Medulla oblongata (tissue), 1 donor: ENCODE data around the gene SH3RF3.

Experiments used
- DNase-seq: peaks from one replicate; pipeline ENCODE4 v3.0.0-alpha.2; 2015; ENCODE audit errors: extremely low spot score

Gene SH3RF3

DNA sequence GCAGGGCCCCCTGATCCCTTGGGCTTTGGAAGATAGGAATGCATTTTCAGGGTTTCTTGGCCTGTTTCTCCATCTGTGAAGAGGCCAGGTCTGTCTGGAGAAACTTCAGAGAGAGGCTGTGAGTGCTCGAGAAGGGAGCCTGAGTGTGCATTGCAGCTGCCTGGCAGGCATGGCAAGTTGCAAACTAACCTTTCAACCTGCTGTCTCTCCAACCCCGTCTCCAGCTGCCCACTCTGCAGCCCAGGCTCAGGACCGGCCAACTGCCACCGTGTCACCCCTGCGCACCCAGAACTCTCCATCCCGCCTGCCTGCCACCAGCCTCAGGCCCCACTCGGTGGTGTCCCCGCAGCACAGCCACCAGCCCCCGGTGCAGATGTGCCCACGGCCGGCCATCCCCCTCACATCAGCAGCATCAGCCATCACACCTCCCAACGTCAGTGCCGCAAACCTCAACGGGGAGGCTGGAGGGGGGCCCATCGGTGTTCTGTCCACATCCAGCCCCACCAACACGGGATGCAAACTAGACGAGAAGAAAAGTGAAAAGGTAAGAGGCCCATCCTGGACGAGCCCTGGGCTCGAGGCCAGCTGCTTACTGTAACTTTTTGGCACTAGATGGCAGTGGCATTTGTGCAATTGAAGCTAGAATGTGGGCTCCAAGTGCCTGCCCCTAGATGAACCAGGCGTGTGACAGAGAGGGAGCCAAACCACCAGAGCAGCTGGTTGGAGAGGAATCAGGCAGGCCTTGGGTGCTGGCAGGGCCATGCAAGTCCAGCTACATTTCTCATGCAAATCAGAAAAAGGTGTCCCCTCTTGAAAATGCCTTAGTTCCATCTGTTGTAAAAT lies 320.2 kb downstream of the SH3RF3 start:
- DNase-seq, result peak; percentile 64

DNA sequence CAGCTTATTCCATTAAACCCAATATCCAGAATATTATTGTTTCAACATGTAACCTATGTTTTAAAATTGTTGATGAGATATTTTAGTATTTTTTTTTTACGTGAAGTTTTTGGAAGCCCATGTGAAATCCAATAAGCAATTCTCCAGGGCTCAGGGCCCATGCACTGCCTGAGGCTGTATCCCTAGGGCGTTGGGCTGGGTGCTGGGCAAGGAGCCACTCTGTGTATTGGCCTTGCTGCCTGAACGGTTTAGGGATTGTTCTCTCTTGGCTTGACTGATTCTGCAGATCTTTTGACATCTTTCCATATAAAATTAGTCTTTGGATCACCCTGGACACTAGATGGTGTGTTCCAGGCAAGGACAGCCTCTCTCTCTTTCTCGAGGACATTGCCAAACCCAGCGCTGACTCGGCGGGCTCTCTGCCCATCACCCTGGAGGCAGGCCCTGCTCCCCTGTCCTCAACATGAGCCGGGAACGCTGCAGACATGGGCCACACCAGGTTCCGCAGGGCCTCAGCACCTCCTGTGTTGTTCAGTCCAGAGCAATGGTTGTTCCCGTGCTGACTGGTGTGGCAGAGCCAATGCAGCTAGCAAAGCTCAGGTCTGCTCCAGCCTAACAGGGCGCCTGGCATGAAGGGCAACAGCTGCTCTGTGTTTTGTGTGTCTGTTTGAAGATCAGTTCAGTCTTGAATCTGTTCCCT lies 321.7 kb downstream of the SH3RF3 start:
- peak; percentile 37 for DNase-seq

DNA sequence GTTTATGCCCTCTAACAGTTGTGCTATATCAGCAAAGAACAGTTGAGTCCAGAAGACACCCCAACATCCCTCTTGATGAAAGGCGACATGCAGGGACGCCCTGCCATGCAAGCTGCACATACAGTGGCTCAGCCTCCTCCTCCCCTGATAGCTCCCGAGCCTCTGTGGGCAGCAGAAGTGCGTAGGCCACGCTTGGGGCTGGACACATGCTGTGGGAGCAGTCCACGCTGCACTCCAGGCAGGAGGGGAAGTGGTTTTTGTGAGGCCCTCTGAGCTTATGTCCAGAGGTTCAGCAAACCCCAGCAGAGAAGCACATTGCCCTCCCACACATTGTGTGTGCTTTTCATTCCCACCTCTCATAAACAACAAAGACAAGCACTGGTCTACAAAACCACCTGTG lies 322.7 kb downstream of the SH3RF3 start:
- DNase-seq, result peak; percentile 73

GRCh38 chr2:109452318-109453305 lies 323.6 kb downstream of the SH3RF3 start:
- DNase-seq, result no peak

GRCh38 chr2:109453371-109453995 lies 324.5 kb downstream of the SH3RF3 start:
- no peak for DNase-seq

GRCh38 chr2:109454304-109454703 lies 325.3 kb downstream of the SH3RF3 start:
- DNase-seq, result no peak

GRCh38 chr2:109454765-109455394 lies 325.9 kb downstream of the SH3RF3 start:
- DNase-seq, result no peak

DNA sequence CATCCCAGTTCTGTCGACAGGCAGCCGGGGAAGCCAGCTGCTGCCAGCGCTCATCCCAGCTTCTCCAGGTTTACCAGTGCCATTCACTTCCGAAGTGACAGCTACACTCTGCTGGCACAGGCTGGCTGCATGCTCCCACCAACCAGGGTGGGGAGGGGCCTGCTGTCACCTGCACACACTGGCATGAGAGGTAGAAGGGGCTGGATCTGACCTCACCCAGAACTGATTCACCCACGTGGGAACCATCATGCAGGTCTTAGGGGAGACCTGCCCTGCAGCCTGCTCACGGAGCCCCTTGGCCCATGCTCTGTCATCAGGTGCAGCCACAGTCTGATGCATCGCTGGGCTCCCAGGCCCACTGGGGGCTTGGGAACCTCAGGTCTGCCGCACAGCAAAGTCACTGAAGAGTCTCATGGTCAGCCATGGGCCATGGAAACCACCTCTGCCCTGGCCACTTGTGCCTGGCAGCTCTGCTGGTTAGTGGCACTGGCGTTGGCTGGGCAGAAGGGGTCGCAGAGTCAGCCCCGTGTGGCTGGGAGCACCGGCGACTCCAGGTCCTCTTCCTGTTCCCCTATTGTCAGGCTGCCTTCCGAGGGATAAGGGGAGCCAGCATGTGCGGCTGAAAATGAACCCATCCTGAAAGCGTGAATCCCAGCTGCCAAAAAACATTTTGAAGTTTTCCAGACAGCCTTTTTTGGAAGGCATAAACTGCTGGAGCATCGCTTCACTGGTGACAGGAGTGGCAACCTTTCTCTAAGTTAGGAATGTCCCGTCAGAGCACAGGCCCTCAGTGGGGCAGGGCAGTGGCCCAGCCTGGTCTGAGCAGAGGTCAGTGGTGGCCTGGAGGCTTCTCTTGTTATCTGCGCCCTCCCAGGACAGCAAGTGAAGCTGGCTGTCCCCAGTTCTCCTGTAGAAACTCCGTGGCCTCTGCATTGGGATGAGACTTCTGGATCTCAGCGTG lies 327.0 kb downstream of the SH3RF3 start:
- DNase-seq, result no peak

- DNase-seq, result no peak
These were observed 327.8 kb downstream of the SH3RF3 start for GRCh38 chr2:109456776-109457175.

DNA sequence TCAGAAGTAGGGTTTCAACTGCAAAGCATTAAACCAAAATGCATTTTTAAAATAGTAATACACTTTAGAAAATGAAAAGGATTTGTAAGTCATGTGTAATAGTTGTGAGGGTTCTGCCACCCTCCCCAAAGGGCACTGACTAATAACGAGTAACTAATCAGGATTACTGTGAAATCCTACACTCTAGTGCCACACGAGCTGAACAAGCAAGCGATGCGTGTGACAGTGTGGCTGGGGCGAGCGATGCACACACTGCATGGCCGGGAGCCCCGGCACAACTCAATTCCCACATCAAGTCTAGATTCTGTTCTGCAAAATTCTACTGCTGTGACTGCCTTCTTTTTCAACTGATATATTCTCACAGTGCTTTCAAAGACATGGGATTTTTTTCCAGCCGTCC lies 328.4 kb downstream of the SH3RF3 start:
- no peak for DNase-seq

- no peak for DNase-seq
These were observed 328.8 kb downstream of the SH3RF3 start for GRCh38 chr2:109457794-109458193.

DNA sequence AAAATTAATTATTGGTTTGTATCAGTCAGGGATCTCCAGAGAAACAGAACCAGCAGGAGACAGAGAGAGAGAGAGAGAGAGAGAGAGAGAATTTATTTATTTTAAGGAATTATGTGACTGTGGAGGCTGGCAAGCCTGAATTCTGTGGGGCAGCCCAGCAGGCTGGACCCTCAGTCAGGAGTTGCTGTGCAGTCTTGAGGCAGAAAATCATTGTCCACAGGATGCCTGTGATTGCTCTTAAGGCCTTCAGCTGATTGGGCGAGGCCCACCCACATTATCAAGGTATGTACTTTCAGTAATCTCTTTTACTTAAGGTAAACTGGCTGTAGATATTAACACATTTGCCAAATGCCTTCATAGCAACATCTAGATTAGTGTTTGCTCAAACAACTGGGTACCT lies 329.5 kb downstream of the SH3RF3 start:
- DNase-seq, result no peak

- no peak for DNase-seq
These were observed 330.5 kb downstream of the SH3RF3 start for GRCh38 chr2:109459485-109459884.

DNA sequence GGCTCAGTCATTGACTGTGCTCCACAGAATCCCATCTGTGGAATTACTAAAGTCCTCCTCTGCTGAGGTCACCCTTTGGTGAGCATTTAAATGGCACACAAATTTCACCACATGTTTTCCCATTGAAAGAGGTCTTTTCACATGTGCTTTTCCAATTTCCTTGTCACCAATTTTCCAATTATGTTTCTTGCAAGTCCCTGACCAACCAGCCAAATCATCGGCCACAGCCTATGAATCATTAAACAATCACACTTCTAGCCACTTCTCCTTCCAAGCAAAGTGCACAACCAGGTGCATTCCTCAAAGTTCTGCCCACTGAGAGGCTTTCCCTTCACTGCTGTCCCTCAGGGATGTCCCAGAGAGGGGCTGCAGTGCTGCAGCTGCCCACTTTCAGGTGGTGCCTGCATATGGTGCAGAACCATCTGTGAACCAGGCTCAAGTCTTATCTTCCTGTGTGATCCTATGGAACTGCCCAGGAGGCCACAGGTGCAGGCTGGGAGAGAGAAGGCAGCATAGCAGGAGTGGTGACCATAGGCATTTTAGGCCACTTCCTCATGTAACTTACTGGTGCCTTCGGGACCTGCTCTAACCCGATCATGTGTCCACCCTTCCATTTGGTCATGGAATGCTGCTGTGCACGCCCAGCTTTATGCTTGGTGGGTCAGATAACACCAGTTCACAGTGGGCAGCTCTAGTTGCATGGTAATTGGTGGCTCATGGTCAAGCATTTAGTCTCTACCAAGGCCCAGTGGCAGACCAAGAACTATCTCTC lies 331.7 kb downstream of the SH3RF3 start:
- no peak for DNase-seq

- no peak for DNase-seq
These were observed 334.2 kb downstream of the SH3RF3 start for GRCh38 chr2:109463236-109463635.

DNA sequence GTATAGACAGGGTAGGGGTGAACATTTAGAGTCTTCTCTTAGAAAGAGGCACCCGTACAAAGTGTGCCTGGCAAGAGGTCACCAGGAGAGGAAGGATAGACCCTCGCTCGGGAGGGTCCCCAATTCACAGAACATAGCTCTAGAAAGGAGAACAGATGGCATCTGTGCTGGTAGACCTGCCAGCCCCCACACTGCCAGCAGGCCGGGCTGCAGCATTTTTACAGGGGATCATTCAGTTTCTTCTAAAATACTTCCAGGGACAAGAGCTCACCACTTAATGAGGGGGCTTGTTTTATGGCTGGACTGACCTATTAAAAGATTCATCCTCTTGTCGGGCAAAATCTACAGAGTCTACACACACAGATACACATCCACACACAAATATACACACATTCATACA lies 334.9 kb downstream of the SH3RF3 start:
- no peak for DNase-seq

- DNase-seq, result peak; percentile 89
These were observed 337.9 kb downstream of the SH3RF3 start for GRCh38 chr2:109466674-109467575.

DNA sequence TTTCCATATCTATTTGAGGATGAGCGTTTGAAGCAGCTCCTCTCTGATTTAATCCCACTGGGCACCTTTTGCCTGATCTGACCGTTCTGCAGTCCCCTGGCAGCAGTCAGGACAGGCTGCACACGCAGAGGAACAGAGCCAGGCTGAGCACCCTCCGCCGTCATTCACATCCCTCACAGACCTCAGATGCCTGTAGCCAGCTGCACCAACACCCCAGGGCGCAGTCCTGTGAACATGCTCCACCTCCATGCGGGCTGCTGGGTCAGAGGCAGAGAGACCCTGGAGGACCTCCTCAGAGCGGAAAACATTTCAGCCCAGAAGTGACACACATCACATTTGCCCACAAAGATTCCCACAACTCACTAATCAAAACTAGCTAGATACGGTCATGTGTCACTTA lies 338.7 kb downstream of the SH3RF3 start:
- no peak for DNase-seq
